ENCODE results near the gene IFNL1. TPM values are rescaled to one million over a fixed set of nuclear protein-coding genes. Genes with fewer than 3 reads are reported as not detected.

Gene IFNL1
- total RNA-seq, 1 experiment from 2014 or later, result 0.57 TPM

GRCh38 chr19:39301562-39301961 lies 5.4 kb downstream of the IFNL1 start:
- H3K4me1 ChIP-seq (ENCODE audit: control insufficient read depth, insufficient read depth, low read length), result peaks cover 6% of the 10 kb centered on the region; the same call in 1 of the 2 replicates
- CTCF ChIA-PET, result interaction anchor here (0.6 to 2.3 kb wide), 10 partner anchors 9 to 485 kb away, joined by 3 to 12 read pairs (median 7); no protein-coding TSS in a partner anchor
- in situ Hi-C loops (cut with HindIII; ENCODE audit: low pct_unique_long_range_greater_than_20kb, low sequenced_read_pairs), result loop anchor here (5.0 kb wide), 2 partner anchors 49 to 96 kb away; no protein-coding TSS in a partner anchor
- H3K27ac ChIP-seq (ENCODE audit: low read length), result no peak overlapping the region
- DNase-seq (ENCODE audit: low read depth, low spot score) (no peak), ATAC-seq (no peak)
- no peak for TF ChIP-seq SIN3A (IDR thresholded peaks at IDR 0.05; ENCODE audit: borderline replicate concordance, insufficient read depth, low read depth, low read length)
- TF ChIP-seq REST (IDR thresholded peaks at IDR 0.05; ENCODE audit: insufficient read depth in 1 of 2, low read depth in 2 of 2, low read length in 1 of 2), result no peak
- TF ChIP-seq TCF7L2 (IDR thresholded peaks at IDR 0.05; ENCODE audit: low read depth, low read length), result no peak
- no peak for TF ChIP-seq POLR2AphosphoS5 (IDR thresholded peaks at IDR 0.05; ENCODE audit: low read depth, low read length)
- no peak for TF ChIP-seq CTCF (IDR thresholded peaks at IDR 0.05)
- no peaks in the 10 kb centered on the region for H3K9me3 ChIP-seq (ENCODE audit: control insufficient read depth, insufficient read depth, low read depth, low read length)
- POLR2A ChIA-PET, result interaction anchor here (0.7 to 1.7 kb wide), 2 partner anchors 14 to 85 kb away, joined by 6 to 13 read pairs; no protein-coding TSS in a partner anchor
- intact Hi-C loops (cut with micrococcal nuclease; ENCODE audit: unreplicated experiment), result no loop called here
- H3K27me3 ChIP-seq (ENCODE audit: control insufficient read depth, insufficient read depth, low read length), result peaks cover 16% of the 10 kb centered on the region; the same call in 1 of the 2 replicates
- BruUV-seq (replicated peaks), result no TSS peak
- H3K4me3 ChIP-seq (ENCODE audit: low read depth in 2 of 2, low read length in 2 of 2), result no peak overlapping the region
- no peaks in the 10 kb centered on the region for H3K36me3 ChIP-seq (ENCODE audit: control insufficient read depth, insufficient read depth, low read length)

GRCh38 chr19:39303373-39304184 lies 7.4 kb downstream of the IFNL1 start:
- intact Hi-C loops (cut with micrococcal nuclease; ENCODE audit: unreplicated experiment) (no loop called here), in situ Hi-C loops (cut with HindIII; ENCODE audit: low pct_unique_long_range_greater_than_20kb, low sequenced_read_pairs) (loop anchor here (5.0 kb wide), 2 partner anchors 51 to 94 kb away; no protein-coding TSS in a partner anchor)
- no TSS peak for BruUV-seq (replicated peaks)
- Histone ChIP-seq H3K4me1 (ENCODE audit: control insufficient read depth, insufficient read depth, low read length) (peaks cover 9% of the 10 kb centered on the region; the same call in 1 of the 2 replicates), H3K9me3 (ENCODE audit: control insufficient read depth, insufficient read depth, low read depth, low read length) (no peaks in the 10 kb centered on the region), H3K27me3 (ENCODE audit: control insufficient read depth, insufficient read depth, low read length) (peaks cover 16% of the 10 kb centered on the region; the same call in 1 of the 2 replicates), H3K36me3 (ENCODE audit: control insufficient read depth, insufficient read depth, low read length) (no peaks in the 10 kb centered on the region), H3K4me3 (ENCODE audit: low read depth in 2 of 2, low read length in 2 of 2) (no peak overlapping the region), H3K27ac (ENCODE audit: low read length) (no peak overlapping the region)
- DNase-seq (ENCODE audit: low read depth, low spot score) (no peak), ATAC-seq (no peak)
- TF ChIP-seq TCF7L2 (IDR thresholded peaks at IDR 0.05; ENCODE audit: low read depth, low read length) (no peak), POLR2AphosphoS5 (IDR thresholded peaks at IDR 0.05; ENCODE audit: low read depth, low read length) (no peak), CTCF (IDR thresholded peaks at IDR 0.05) (no peak), SIN3A (IDR thresholded peaks at IDR 0.05; ENCODE audit: borderline replicate concordance, insufficient read depth, low read depth, low read length) (no peak), REST (IDR thresholded peaks at IDR 0.05; ENCODE audit: insufficient read depth in 1 of 2, low read depth in 2 of 2, low read length in 1 of 2) (no peak)
- ChIA-PET CTCF (interaction anchor here (0.6 to 4.2 kb wide), 14 partner anchors 8 to 540 kb away, joined by 3 to 27 read pairs (median 3); partner anchors contain the start of gene SAMD4B), POLR2A (interaction anchor here (0.6 to 1.2 kb wide), 9 partner anchors 9 to 626 kb away, joined by 3 to 9 read pairs (median 4); no protein-coding TSS in a partner anchor)

Data from Panc1 (cell line).